Muscle of back (tissue), 11 donors: ENCODE measurements around the gene TRAF3. TPM values are rescaled to one million over a fixed set of nuclear protein-coding genes. Genes with fewer than 3 reads are reported as not detected.
A peak's percentile ranks its signal among the peaks of the same experiment; 100 is the strongest.
"Not testable (repeated sequence)": the region's sequence is repeated elsewhere in the genome, so short reads cannot be mapped to it uniquely, and the experiment has no call there.

Source experiments
- DNase-seq, 3 donors: peaks; one replicate each; pipeline versions ENCODE4 v3.0.0 to v3.0.0-alpha.2; 2013
- polyA plus RNA-seq, 10 donors: library from polyadenylated mRNA; unstranded; fragments of 120-200 nt; gene quantifications; one replicate each; pipeline ENCODE4 v1.2.1, GENCODE V29; 2013; ENCODE audit not compliant: insufficient read length in 10 of 10

TRAF3 gene
- polyA plus RNA-seq, 10 donors, result 10.9 to 18.9 (median 12.5) TPM

DNA sequence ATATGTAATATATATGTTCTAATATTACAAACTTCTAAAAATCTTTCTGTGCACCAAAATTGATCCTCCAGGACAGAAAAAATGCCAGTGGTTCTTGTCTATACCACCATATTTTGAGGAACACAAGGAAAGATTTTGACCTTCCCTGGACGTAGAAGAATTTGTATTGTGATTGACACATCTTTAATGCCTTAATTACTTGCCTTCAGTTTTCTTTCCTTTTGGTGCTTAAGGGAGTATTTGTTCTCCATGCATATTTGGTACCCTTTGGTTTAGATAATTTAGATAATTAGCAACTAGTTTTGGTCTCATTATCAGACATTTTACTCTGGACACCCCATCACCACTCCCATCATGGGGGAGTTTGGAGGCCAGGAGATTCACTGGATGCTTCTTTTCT is 27.6 kb downstream of the TRAF3 start:
- no peak for DNase-seq

DNA sequence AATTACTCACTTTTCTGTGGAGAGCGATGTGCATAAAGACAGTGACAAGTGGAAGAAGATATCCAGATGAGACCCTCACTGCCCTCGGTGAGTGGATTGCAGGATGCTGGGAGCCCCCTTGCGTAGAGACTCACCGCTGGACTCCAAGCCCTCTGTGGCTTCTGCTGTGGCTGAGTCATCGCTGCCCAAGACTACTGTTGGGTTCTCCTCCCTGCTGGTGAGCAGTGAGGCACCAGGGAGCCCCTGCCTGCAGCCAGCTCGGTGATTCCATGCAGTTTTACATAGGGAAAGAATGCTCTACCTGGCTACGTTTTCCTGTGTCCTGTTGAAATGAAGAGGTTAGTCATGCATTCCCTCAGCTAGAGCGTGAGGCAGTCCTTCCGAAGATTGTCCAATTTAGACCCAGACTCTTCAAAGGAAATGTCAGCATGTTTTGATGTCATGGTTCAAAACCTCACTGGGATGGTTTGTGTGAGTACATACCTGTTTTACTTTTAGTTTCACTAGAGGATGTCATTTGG is 28.2 kb downstream of the TRAF3 start:
- DNase-seq, result no peak

DNA sequence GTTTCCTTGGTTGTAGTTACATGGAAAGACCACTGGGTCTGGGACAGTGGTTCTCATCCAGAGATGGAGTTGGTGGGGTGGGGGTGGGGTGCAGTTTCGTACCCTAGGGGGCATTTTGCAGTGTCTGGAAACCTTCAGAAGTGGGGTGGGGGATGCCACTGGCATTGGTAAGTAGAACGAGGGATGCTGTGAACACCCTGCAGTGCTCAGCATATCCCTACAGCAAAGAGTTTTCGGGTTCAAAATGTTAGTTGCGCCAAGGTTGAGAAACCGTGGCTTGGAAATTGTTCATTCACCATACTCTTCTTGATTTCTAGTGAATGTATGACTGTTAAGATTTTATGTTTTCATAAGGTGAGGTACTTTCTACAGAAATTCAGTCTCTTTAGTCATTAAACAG is 28.7 kb downstream of the TRAF3 start:
- no peak for DNase-seq

DNA sequence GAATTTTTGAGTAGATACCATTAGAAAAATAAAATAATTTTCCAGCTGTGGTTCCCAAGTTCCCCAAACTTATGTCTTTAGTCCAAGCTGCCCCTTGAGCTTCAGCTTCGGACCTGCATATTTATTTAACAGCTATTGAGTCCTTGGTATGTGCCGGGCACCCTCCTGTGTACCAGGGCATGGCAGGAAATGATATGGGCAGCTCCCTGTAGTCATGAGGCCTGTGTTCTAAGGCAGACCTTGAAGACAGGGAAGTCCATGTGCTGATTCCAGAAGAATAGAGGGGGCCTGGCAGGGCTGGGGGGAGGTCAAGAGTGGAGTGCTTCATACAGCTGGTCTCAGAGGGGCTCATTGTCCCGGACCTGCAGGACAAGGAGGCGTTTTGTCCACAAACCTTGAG is 29.2 kb downstream of the TRAF3 start:
- no peak for DNase-seq

DNA sequence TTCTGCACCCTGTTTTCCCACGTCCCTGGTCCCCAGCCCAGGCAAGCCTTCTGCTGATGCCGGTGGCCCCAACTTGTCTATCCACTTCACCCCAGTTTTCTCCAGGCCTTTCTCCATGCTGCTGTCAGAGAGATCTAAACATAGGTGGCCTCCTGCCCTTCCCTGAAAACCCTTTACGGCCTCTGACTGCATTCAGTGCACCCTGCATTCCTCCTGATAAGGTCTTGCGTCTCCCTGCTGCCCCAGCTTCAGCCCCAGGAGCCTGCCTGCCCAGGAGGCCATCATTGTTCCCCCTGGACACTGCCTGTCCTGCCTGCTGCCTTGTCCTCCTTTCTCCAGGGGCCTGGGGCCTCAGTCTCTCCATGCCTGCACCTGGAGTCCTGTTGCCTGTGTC is 29.8 kb downstream of the TRAF3 start:
- no peak for DNase-seq

DNA sequence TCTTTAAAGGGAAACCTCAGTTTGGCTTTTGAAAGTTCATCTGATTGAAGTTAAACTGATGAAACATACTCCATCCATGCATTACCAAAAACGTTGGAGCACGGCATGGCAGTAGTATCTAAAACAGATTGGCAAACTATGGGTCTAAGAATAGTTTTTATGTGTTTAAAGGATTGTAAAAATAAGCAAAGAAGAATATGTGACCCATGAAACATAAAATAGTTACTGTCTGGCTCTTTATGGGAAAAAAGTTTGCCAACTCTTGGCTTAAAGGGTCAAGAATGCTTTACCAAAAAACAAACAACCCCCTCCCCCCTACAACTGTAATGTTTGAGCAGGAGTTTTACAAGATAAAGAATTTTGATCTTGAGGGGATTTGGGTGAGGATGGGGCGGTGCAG is 32.6 kb downstream of the TRAF3 start:
- DNase-seq, result no peak

DNA sequence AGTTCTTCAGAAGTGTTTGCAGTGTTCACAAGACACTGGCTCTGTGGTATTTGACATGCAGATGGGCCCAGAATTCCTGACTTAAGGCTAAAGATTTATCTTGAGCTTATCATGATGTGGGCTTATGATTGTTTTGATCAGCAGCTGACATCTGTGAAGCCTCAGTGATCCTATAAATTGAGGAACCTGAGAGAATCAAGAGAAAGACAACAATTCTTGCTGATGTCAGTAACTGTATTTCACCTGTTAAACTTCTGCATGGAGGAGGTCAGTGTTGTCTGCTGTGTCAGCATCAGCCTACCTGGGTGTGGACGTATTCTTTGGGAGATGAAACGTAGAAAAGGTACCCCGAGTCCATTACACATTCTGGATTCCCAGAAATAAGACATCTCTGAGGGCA is 33.3 kb downstream of the TRAF3 start:
- no peak for DNase-seq

DNA sequence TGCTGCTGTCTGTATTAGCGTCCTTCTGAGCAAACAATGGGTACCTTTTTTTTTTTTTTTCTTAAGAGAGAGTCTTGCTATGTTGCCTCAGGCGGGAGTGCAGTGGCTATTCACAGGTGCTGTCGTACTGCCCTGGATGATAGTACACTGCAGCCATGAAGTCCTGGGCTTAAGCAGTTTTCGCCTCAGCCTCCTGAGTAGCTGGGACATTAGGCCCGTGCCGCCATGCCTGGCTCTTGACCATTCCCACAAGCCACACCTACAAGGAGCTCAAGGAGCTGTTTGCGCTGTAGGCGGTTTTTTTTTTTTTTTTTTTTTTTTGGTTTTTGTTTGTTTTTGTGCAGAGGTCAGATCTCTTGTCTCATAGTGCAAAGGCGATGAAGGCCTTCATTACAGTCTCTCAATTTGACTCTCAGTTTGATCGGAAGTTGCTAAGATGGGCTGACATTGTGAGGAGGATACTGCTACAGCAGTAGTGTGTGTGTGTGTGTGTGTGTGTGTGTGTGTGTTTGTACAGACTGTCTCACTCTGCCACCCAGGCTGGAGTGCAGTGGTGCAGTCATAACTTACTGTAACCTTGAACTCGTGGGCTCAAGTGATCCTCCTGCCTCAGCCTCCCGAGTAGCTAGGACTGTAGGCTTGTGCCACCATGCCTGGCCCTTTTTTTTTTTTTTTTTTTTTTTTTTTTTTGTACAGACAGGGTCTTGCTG is 34.2 kb downstream of the TRAF3 start:
- no peak for DNase-seq

DNA sequence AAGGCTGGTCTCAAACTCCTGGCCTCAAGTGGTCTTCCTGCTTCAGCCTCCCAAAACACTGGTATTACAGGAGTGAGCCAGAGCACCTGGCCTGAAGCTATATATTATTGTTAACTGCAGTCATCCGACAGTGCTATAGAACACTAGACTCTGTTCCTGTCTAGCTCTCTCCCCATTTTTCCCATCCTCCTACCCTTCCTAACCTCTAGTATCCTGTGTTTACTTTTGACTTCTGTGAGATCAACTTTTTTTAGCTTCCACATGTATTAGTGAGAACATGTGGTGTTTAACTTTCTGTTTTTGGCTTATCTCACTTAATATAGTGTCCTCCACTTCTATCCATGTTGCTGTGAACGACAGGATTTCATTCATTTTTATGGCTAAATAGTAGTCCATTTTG is 34.7 kb downstream of the TRAF3 start:
- DNase-seq, result no peak

DNA sequence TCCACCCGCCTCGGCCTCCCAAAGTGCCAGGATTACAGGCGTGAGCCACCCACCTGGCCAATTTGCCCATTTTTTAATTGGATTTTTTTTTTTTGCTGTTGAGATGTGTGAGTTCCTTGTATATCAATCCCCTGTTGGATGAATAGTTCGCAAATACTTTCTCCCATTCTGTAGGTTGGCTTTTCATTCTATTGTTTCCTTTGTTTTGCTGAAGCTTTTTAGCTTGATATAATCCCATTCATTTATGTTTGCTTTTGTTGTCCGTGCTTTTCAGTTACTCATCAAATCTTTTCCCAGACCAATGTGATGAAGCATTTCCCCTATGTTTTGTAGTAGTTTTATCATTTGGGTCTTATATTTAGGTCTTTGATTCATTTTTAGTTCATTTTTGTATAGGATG is 36.4 kb downstream of the TRAF3 start:
- no peak for DNase-seq

DNA sequence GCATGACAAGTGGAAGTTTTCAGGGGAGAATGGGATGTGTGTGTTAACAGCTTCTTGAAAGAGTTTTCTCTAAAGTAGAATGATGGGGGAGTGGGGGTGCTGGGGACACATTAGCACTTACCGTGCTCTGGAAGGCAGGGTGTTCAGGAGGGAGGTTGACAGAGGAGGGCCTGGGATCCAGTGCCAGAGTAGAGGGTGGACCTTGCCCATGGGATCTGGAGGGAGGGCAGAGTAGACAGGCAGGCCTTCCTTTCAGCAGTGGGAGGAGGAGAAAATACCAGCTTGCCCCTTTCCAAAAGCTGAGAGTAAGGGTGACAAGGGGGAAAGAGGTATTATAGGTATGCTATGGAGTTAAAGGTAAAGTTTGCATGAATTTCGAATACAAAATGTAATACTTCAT is 40.1 kb downstream of the TRAF3 start:
- DNase-seq, result no peak

DNA sequence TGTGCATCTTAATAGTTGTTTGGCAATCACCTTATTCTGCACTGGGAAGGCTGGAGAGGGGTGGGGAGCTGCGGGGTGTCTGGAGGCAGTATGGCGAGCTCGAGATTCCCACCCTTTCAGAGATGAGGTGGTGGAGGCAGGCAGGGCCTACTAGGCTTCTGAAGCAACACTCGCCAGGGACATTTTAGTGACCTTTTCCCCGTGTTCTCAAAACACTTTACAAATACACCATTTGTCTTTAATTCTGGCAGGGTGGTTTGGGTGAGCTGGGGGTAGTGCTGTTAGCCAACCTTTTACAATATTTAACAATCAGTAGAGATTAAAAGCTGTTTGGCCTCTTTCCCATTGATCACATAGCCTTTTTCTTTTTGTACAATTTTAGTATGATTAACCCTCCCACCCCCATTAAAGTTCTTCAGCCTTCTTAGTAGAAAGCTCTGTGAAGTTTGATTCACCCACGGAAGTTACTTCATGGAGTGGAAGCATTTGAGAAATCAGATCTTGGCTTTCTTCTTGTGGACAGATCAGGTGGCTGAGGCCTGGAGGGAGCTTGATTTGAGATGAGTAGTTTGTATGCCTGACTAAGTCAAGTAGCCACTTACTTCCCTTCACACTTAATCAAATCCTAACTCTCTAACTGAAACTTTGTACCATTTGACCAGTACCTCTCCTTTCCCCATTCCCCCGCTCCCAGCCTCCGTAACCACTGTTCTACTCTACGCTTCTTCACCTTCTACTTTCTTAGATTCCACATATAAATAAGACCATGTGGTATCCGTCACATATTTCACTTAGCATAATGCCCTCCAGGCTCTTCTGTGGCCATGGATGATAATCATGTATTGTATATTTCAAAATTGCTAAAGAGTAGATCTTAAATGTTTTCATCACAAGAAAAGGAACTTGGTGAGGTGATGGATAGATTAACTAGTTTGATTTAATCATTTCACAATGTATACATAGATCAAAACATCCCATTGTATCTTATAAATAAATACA is 41.0 kb downstream of the TRAF3 start:
- no peak for DNase-seq

DNA sequence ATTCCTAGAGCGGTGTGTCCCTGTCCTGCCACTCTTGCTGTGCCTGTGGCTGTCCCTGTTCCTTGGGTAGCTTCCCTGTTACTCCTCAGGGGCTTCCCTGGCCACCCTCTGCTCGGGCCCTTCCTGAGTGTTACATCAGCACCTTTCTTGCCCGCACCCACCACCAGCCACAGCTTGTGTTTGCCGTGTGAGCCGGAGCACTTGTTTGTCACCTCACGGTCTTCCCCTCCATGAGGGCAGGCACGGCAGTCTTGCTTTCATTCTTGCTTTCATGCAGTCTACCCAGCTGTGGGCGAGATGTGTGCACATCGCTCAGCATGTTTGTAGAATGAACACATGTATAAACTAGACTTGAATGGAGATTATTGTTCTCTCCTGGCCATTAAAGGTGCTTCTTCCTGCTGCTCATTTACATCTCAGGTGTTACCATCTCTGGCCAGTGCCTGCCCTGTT is 42.0 kb downstream of the TRAF3 start:
- no peak for DNase-seq

DNA sequence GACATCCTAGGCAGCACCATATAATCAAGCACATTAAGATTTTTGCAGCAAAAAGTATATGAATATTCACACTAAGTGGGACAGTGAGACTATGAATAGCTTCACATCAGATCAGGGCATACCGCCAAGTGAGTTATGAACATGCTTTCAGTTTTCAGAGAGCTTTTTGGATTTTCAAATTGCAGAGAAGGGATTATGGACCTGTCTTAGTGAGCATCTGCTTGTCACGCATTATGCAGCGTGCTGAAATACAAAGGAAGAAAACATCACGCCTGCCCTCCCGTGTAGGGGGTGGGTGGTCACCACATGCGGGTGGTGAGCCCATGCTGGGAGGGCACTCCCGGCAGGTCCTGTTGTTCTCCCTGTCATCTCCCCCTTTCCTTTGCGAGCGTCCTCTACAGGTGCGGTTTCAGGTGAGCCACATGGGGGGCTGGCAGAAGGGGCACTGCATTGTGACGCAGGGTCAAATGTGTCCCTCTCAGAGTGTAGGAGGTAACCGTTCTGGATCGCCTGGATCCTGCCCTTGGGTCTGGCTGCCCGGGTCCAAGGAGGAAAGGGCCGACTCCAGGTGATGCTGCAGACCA is 42.6 kb downstream of the TRAF3 start:
- DNase-seq, result peak; percentile 16 to 52 (median 36)

DNA sequence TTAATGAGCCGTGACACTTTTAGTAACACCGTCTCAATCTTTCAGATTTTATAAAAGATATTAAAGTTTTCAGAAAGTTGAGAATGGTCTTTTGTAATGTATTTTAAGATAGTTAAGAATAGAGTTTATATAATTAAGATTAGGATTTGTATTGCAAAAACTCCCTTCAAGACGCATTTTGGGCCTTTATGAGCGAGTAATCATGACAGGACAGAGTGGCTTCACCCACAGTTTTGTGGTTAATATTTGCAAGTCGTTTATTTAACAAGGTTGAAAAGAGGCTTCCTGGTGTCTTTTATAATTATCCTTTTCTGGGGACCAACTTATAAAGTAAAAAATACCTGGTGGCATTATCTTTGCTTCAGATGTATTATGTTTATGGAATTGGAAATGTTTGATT is 44.0 kb downstream of the TRAF3 start:
- no peak for DNase-seq

DNA sequence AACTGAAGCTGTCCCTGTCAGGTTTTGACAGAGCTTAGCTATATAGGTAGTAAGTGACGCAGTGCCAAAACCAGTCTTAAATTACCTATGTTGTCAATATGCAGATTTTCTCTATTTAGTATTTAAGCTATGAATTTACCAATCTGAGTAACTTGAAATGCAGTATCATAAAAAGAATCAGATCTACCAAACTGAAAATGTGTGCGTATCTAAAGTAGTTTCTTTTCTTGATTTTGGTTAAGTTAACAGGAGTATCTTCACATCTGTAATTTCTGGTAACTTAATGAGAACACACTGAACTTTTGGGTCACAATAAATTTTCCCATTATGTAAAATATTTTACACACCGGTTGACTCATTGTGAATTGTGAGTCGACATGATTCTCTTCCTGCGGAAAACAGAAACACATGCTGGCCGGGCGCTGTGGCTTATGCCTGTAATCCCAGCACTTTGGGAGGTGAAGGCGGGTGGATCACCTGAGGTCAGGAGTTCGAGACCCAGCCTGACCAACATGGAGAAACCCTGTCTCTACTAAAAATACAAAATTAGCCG is 45.1 kb downstream of the TRAF3 start:
- DNase-seq, result no peak

DNA sequence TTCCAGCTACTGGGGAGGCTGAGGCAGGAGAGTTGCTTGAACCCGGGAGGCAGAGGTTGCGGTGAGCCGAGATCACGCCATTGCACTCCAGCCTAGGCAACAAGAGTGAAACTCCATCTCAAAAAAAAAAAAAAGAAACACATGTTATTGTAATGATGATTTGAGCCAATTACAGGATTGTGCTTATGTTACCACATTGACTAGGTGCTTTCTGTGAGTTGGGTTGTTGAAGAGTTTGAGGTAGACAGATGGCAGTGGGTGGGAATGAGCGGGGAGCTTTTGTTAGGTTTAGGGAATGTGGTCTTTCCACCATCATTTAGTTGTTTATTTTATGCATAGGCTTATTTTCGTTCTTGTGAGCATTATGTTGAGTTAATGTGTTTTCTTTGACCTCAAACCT is 45.6 kb downstream of the TRAF3 start:
- not testable (repeated sequence) for DNase-seq

DNA sequence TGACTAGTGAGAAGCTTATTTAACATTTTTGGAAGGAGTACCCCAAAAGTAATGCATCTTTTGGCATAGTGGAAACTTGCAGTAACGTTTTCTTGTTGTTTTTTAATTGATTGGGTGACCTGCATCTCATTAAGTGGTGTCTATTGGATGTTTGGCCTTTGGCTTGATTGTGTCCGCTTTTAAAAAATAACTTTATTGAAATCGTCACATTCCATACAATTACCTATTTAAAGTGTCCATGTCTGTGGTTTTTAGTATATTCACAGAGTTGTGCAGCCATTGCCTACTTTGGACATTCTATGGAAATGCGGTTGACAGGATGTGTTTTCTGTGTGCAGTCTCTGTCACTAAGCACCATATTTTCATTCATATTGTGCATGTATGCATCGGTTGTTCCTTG is 46.3 kb downstream of the TRAF3 start:
- no peak for DNase-seq

DNA sequence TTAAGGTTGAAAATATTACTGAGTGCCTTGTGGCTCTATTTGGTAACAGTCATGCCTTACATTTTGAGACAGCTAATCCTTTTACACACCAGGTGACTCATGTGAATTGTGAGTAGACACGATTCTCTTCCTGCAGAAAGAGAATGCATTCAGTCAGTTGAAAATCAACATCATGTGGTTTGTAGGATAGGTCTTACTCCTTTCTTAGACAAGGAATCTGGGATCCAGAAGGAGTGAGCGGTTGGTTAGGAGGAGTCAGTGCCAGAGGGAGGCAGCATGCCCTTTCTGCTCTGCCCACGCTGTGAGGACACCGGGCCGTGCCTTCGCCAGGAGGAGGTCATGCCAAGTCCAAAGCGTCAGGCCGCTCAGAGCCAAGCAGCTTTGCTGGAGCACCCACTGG is 47.6 kb downstream of the TRAF3 start:
- no peak for DNase-seq

DNA sequence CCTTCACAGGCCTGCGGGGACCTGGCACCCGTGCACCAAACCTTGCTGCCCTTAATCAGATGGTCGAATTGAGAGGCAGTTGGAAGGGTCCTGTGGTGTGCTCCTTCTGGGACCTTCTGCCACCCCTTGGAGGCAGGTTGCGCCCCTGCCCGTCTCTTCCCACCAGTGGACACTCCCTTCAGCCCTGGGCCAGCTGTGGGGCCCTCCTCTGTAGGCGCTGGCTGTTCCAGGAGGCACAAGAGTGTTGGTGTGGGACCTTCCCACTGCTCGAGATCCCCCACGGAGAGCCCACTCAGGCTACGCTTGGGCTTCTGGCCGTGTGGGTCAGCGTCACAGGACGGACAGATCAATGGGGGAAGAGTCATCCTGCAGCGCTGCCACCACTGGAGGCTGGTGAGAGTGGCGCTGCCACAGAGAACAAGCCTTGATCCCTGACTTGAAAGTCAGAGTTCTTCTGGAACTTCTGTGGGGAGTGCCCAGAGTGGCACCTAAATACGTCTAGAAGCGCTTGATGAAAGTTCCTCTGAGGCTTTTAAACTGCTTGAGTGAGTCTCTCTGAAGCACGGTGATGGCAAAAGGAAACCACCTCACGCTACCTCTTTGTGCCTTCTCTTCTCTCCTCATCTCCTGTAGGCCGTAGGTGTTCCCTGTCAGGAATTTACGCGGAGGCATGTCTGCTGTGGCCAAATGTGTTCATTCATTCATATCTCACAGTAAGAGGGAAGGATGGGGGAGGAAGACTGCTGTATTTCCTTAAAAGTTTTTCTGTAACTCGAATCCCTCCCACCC is 48.3 kb downstream of the TRAF3 start:
- no peak for DNase-seq

DNA sequence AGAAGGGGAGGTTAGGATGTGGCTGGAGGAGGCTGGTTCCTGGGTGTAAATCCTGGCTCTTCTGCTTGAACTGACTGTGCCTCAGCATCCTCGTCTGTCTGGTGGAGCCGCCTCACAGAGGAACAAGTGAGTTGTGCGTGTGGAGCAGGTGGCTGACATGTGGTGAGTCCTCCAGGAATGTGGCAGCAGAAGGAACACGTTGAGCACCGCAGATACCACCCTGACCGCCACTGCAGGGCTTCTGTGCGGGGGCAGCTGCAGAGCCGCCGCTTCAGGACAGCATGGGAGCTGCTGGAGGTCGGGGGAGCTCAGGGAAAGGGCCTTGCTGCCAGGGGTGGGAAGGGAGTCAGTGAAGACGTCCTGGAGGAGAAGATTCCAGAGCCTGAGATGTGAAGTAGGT is 48.9 kb downstream of the TRAF3 start:
- DNase-seq, result no peak
